Measurements from ENCODE around the gene ADAMTS2.

ADAMTS2 gene

DNA sequence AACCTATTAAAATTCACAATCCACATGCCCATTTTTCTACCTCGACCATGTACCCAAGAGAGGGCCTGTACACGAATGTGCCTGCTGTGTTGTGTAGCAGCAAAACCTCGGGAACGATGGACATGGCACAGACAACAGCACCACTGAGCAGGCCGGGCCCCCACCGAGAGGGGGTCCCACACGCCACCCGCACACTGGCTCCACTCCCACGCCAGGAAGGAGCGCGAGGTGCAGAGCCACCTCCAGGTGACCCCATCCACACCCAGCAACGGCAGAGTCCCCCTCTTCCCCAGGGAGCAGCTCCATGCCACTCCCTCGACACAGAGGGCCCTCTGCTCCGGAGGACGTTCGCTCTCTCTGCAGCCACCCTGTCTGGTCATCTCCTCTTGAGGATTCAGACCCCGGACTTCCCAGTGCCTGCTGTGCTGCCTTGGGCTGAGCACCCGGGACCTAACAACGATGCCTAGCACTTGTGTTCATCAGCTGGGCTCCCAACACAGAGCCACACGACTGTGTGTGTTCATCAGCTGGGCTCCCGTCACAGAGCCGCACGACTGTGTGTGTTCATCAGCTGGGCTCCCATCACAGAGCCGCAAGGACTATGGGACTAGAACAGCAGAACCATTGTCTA, 25.3 kb upstream of the ADAMTS2 start:
- Histone ChIP-seq H3K36me3 (ENCODE audit: control insufficient read depth in 1 of 2, insufficient read depth in 2 of 2, low read length in 2 of 2) (no peaks in the 10 kb centered on the region), H3K4me1 (ENCODE audit: control insufficient read depth in 1 of 2, insufficient read depth in 2 of 2, low read length in 2 of 2) (no peaks in the 10 kb centered on the region), H3K27me3 (ENCODE audit: low read depth, low read length) (no peaks in the 10 kb centered on the region), H3K4me3 (ENCODE audit: low read depth in 1 of 2, low read length in 2 of 2) (no peak overlapping the region), H3K27ac (ENCODE audit: low read length) (no peak overlapping the region), H3K9me3 (ENCODE audit: control insufficient read depth in 1 of 2, low read length in 2 of 2) (no peaks in the 10 kb centered on the region)

DNA sequence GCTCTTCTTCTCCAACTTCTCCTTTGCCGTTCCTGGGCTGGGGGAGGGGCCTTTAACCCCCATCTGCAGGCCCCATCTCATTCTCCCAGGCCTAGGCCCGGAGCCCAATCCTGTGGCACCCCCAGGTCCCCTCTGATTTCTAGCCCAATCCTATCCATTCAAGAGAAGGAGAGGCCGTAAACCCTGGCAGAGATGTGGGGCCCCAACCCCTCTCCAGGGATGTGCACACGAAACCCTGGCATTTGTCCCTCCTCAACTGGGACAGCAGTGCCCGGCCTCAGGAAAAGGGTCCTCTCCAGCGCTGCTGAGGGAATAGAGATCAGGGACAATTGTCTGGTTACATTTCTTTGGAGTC, 24.2 kb upstream of the ADAMTS2 start:
- Histone ChIP-seq H3K27me3 (ENCODE audit: low read depth, low read length) (no peaks in the 10 kb centered on the region), H3K4me3 (ENCODE audit: low read depth in 1 of 2, low read length in 2 of 2) (no peak overlapping the region), H3K9me3 (ENCODE audit: control insufficient read depth in 1 of 2, low read length in 2 of 2) (no peaks in the 10 kb centered on the region), H3K4me1 (ENCODE audit: control insufficient read depth in 1 of 2, insufficient read depth in 2 of 2, low read length in 2 of 2) (no peaks in the 10 kb centered on the region), H3K27ac (ENCODE audit: low read length) (no peak overlapping the region), H3K36me3 (ENCODE audit: control insufficient read depth in 1 of 2, insufficient read depth in 2 of 2, low read length in 2 of 2) (no peaks in the 10 kb centered on the region)

DNA sequence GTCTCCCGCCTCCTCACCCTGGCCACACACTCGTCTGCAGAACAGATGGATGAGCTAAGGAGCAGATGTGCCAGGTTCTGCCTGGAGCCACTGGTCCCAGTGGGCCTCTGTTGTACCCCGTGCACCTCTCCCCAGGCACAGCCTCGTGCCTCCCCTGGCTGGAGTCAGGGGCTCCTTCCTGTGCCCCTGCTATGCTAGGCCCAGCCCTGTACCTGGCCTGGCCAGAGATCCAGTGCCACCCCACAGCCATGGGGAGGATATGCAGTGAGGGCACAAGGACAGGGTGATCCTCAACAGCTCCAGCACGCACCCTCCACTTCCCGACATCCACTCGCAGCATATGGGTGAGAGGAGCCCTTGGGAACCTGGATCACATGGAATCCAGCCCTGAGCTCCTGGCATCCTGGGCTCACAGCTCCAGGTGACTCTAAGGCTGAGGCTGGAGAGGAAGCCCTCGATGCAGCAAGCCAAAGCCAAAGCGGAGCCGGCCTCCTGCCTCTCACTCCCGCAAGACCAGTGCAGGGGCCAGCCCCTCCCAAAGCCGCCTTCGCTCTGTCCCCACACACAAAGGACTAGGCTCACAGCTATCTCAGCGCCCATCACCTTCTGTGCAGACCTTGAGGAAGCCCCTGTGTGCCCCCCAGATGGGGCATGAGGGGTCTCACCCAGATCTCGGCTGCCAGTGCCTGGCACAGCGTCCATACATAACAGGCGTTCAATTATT, 23.7 kb upstream of the ADAMTS2 start:
- Histone ChIP-seq H3K27ac (ENCODE audit: low read length) (no peak overlapping the region), H3K27me3 (ENCODE audit: low read depth, low read length) (no peaks in the 10 kb centered on the region), H3K4me3 (ENCODE audit: low read depth in 1 of 2, low read length in 2 of 2) (no peak overlapping the region), H3K4me1 (ENCODE audit: control insufficient read depth in 1 of 2, insufficient read depth in 2 of 2, low read length in 2 of 2) (no peaks in the 10 kb centered on the region), H3K9me3 (ENCODE audit: control insufficient read depth in 1 of 2, low read length in 2 of 2) (no peaks in the 10 kb centered on the region), H3K36me3 (ENCODE audit: control insufficient read depth in 1 of 2, insufficient read depth in 2 of 2, low read length in 2 of 2) (no peaks in the 10 kb centered on the region)

DNA sequence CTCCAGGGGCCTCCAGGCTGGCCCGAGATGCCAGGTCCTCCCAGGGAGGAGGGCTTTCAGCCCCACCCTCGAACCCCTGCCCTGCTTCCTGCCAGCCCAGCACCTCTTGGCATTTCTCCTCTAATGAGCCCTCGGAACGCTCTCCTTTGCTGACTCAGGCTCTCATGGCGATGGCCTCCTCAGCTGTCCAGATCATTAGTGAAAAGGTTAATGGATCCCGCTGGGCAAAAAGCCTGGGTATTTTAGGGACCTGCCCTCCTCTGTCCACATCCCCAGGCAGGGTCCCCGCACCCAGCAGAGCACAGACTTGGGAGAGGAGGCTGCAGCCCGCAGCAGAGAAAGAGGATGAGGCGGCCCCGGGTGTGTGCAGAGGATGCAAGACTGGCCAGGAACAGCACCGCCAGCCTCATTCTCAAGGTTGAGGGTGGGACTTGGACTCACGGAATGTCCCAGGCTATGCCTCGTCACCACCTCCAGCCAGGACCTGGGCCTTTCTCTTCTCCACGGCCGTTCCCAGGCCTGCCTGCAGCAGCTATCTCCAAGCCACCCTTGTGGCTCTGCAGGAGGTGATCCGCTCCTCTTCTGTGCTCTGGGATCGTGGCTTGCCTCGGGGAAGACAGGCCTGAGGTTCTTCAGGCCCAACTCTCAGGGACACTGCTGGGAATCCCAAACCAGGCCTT, 23.0 kb upstream of the ADAMTS2 start:
- H3K27ac ChIP-seq (ENCODE audit: low read length): no peak overlapping the region
- no peak overlapping the region for H3K4me3 ChIP-seq (ENCODE audit: low read depth in 1 of 2, low read length in 2 of 2)
- no peaks in the 10 kb centered on the region for H3K4me1 ChIP-seq (ENCODE audit: control insufficient read depth in 1 of 2, insufficient read depth in 2 of 2, low read length in 2 of 2)
- H3K27me3 ChIP-seq (ENCODE audit: low read depth, low read length): no peaks in the 10 kb centered on the region
- no peaks in the 10 kb centered on the region for H3K36me3 ChIP-seq (ENCODE audit: control insufficient read depth in 1 of 2, insufficient read depth in 2 of 2, low read length in 2 of 2)
- peaks cover 0 to 3% of the 10 kb centered on the region in 2 donors for H3K9me3 ChIP-seq (ENCODE audit: control insufficient read depth in 1 of 2, low read length in 2 of 2)

DNA sequence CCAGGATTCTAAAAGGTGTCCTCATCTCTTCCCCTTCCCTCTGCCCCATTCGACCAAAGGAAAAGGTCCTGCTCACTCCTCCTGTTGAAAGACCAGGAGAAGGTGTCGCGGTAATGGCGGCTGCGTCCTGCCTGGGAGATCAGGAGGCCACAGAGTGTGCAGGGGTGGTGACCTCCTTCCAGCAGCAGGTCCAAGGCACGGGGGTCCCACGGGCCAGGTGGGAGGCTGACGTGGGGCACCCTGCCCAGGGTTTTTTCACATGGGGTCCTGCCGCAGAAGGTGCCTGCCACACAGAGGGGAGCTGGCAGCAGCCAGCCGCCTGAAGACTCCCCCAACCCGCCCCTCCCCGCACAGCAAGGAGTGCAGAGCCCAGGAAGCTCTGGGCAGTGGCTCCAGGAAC, 22.2 kb upstream of the ADAMTS2 start:
- no peaks in the 10 kb centered on the region for H3K36me3 ChIP-seq (ENCODE audit: control insufficient read depth in 1 of 2, insufficient read depth in 2 of 2, low read length in 2 of 2)
- H3K4me1 ChIP-seq (ENCODE audit: control insufficient read depth in 1 of 2, insufficient read depth in 2 of 2, low read length in 2 of 2): no peaks in the 10 kb centered on the region
- peaks cover 0 to 4% of the 10 kb centered on the region in 2 donors for H3K9me3 ChIP-seq (ENCODE audit: control insufficient read depth in 1 of 2, low read length in 2 of 2)
- H3K4me3 ChIP-seq (ENCODE audit: low read depth in 1 of 2, low read length in 2 of 2): no peak overlapping the region
- no peak overlapping the region for H3K27ac ChIP-seq (ENCODE audit: low read length)
- H3K27me3 ChIP-seq (ENCODE audit: low read depth, low read length): no peaks in the 10 kb centered on the region

DNA sequence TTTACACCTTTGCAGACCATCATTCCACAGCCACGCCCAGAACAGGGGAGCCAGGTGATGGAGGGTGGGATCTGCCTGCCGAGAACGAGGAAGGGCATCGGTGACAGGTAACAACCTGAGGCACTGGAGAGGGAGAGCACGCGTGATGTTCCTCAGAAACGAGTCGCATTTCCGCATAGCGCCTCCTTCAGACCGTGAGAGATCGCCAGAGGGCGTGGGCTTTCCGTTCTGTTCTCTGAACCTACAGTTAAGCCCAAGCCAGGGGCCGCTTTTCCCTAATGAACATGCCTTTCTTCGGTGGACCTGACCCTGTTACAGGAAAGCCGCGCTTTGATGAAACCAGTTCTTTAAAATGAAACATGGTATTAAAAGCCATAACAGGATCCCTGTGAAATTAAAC, 17.1 kb upstream of the ADAMTS2 start:
- Histone ChIP-seq H3K27ac (ENCODE audit: low read length) (no peak overlapping the region), H3K9me3 (ENCODE audit: control insufficient read depth in 1 of 2, low read length in 2 of 2) (peaks cover 0 to 8% of the 10 kb centered on the region in 2 donors)

DNA sequence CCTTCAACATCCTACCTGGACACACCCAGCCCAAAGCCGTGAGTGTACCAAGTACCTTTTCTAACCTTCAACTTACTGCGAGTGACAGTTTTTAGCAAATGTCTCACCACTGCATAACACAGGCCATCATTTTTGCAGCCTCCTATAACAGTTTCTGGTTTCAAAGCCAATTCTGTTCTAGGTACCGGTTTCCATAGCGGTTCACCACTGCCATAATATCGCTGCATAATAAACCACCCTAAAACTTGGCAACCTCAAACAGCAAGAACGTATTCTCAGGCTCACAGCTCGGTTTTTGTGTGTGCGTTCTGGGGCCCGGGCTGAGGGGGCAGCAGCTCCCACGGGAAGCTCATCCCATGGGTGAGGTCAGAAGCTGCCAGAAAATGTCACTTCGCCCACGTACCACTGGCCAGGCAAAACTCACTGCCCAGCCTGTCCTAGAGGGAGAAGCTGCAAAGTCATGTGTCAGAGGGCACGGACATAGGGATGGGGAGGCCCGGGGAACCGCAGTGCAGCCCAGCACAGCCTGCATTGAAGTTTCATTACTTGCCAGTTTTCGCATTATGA, 15.9 kb upstream of the ADAMTS2 start:
- Histone ChIP-seq H3K4me3 (ENCODE audit: low read depth in 1 of 2, low read length in 2 of 2) (no peak overlapping the region), H3K4me1 (ENCODE audit: control insufficient read depth in 1 of 2, insufficient read depth in 2 of 2, low read length in 2 of 2) (no peaks in the 10 kb centered on the region), H3K27ac (ENCODE audit: low read length) (no peak overlapping the region), H3K36me3 (ENCODE audit: control insufficient read depth in 1 of 2, insufficient read depth in 2 of 2, low read length in 2 of 2) (no peaks in the 10 kb centered on the region), H3K9me3 (ENCODE audit: control insufficient read depth in 1 of 2, low read length in 2 of 2) (peaks cover 0 to 8% of the 10 kb centered on the region in 2 donors), H3K27me3 (ENCODE audit: low read depth, low read length) (no peaks in the 10 kb centered on the region)

More for the DNA sequence above, 17.1 kb upstream of the ADAMTS2 start:
- H3K36me3 ChIP-seq (ENCODE audit: control insufficient read depth in 1 of 2, insufficient read depth in 2 of 2, low read length in 2 of 2): no peaks in the 10 kb centered on the region
- no peaks in the 10 kb centered on the region for H3K27me3 ChIP-seq (ENCODE audit: low read depth, low read length)
- H3K4me3 ChIP-seq (ENCODE audit: low read depth in 1 of 2, low read length in 2 of 2): no peak overlapping the region
- H3K4me1 ChIP-seq (ENCODE audit: control insufficient read depth in 1 of 2, insufficient read depth in 2 of 2, low read length in 2 of 2): no peaks in the 10 kb centered on the region

DNA sequence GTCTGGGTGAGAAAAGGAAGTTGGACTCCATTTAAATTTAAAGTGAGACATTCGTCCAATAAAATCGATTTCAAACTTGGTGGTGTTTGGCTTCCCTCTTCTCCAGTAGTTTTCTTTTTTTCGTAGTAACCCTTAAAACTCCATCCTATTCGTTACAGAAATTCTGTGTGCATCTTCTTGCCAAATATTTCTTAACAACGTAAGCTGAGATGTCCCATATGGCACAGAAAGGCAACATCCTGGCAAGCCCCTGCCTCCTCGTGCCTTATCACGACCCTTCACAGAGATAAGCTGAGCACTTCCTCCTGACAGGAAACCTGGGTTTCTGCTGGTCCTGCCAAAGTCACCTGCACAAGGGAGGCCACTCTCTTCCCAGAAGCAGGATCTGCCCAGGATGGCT, 11.8 kb upstream of the ADAMTS2 start:
- H3K4me1 ChIP-seq (ENCODE audit: control insufficient read depth in 1 of 2, insufficient read depth in 2 of 2, low read length in 2 of 2): no peaks in the 10 kb centered on the region
- no peaks in the 10 kb centered on the region for H3K27me3 ChIP-seq (ENCODE audit: low read depth, low read length)
- H3K9me3 ChIP-seq (ENCODE audit: control insufficient read depth in 1 of 2, low read length in 2 of 2): peaks cover 0 to 3% of the 10 kb centered on the region in 2 donors
- H3K36me3 ChIP-seq (ENCODE audit: control insufficient read depth in 1 of 2, insufficient read depth in 2 of 2, low read length in 2 of 2): no peaks in the 10 kb centered on the region
- H3K4me3 ChIP-seq (ENCODE audit: low read depth in 1 of 2, low read length in 2 of 2): no peak overlapping the region
- H3K27ac ChIP-seq (ENCODE audit: low read length): no peak overlapping the region

DNA sequence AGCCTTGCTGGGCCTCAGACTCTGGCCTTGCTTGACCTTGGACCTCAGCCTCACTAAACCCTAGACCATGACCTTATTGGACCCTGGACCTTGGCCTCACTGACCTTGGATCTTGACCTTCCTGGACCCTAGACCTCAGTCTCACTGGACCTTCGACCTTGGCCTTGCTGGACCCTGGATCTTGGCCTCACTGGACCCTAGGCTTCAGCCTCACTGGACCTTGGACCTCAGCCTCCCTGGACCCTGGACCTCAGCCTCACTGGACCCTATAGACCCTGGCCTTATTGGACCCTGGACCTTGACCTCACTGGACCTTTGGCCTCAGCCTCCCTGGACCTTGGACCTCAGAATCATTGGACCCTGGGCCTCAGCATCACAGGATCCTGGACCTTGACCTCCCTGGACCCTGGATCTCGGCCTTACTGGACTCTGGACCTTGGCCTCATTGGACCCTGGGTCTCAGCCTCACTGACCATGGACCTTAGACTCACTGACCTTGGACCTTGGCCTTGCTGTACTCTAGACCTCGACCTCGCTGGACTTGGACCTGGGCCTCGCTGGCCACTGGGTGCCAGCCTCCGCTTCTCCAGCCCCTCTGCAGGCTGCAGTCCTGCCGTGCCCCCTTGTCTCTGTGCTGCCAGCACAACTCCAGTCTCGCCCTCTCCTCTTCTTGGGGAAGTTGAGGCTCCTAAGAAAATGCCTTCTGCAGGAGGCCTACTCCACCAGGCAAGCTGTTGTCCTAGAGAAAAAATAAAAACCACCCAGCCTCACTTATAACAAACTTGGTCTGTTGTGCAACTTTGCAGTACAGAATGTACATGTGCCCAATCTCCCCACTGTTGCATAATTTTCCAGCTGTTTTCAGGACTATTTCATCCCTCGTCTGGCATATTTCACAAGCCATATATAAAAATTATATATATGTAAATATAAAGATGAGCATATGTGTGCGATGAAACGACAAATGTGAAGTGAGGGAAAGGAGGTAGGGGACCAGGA, 11.0 kb upstream of the ADAMTS2 start:
- no peaks in the 10 kb centered on the region for H3K4me1 ChIP-seq (ENCODE audit: control insufficient read depth in 1 of 2, insufficient read depth in 2 of 2, low read length in 2 of 2)
- peak overlapping the region; percentile 10 for H3K27ac ChIP-seq (ENCODE audit: low read length)
- H3K36me3 ChIP-seq (ENCODE audit: control insufficient read depth in 1 of 2, insufficient read depth in 2 of 2, low read length in 2 of 2): no peaks in the 10 kb centered on the region
- H3K9me3 ChIP-seq (ENCODE audit: control insufficient read depth in 1 of 2, low read length in 2 of 2): peaks cover 0 to 3% of the 10 kb centered on the region in 2 donors
- no peaks in the 10 kb centered on the region for H3K27me3 ChIP-seq (ENCODE audit: low read depth, low read length)
- no peak overlapping the region for H3K4me3 ChIP-seq (ENCODE audit: low read depth in 1 of 2, low read length in 2 of 2)

DNA sequence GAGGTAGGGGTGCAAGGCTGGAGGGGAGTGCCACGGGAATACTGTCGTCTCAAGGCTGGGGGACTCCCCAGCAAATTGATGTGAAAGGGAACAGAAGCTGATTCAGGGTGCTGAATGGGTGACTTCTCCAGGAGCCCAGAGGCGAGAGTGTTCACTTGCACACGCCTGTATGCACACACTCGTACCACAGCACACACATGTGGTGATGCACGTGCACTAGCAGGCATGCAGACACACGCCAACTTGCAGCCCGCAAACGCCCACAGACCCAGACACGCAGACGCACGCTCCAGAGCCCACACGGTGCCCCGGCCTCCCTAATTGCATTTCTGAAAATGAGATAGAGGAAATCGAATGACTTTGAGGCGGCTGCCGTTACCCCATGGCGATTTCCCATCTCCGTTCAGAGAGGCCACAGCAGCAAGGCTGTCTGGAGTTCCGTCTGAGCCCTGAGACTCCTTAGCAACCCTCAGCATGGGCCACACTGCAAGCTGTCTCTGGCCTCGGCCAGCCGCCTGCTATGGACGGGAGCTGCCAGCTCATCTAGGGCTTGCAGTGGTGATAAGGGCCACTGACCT, 9.1 kb upstream of the ADAMTS2 start:
- H3K27ac ChIP-seq (ENCODE audit: low read length): no peak overlapping the region
- H3K9me3 ChIP-seq (ENCODE audit: control insufficient read depth in 1 of 2, low read length in 2 of 2): peaks cover 0 to 3% of the 10 kb centered on the region in 2 donors
- H3K27me3 ChIP-seq (ENCODE audit: low read depth, low read length): no peaks in the 10 kb centered on the region
- H3K36me3 ChIP-seq (ENCODE audit: control insufficient read depth in 1 of 2, insufficient read depth in 2 of 2, low read length in 2 of 2): no peaks in the 10 kb centered on the region
- no peaks in the 10 kb centered on the region for H3K4me1 ChIP-seq (ENCODE audit: control insufficient read depth in 1 of 2, insufficient read depth in 2 of 2, low read length in 2 of 2)
- no peak overlapping the region for H3K4me3 ChIP-seq (ENCODE audit: low read depth in 1 of 2, low read length in 2 of 2)

Measured in muscle layer of duodenum (tissue), 2 donors.